A673 (cell line): ENCODE data around the gene ING5.

ENCODE experiments used
- EZH2 ChIP-seq: fragments of 200-600 bp; sonication (generic); IDR thresholded peaks from 2 replicates; pipeline ENCODE4 v1.6.1; 2017; ENCODE audit warnings: borderline replicate concordance, low read depth, mild to moderate bottlenecking, mixed read lengths, antibody characterized with exemption, low read length; ENCODE audit not compliant: poor library complexity, severe bottlenecking
- TF ChIP-seq, protein P1 (sequence below): fragments of 300-800, 200-600 bp; sonication (generic); conservative IDR thresholded peaks from 2 replicates; pipeline ENCODE4 v1.5.1; 2017; ENCODE audit warnings: low read depth, mild to moderate bottlenecking, antibody characterized with exemption, low read length, moderate library complexity, mixed read lengths

DNA sequence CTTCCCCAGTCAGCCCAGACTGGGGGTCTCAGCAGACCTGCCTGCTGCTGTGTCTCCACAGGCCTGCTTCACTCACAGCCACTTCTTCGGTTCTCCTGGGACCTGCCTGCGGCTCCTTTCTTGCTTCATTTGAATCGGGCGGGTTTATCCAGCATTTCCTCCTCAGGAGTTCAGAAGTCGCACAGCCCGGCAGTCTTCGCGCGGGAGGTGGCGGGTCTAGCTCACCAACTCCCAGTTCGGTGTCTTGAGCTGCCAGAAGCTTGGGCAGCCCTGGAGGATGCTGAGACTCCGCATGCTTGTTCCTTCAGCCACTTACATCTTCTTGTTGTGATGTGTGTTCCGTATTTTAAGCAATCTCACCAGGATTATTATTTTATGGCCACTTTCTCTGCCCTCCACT, 43.4 kb downstream of the ING5 start:
- TF ChIP-seq, protein P1, sequence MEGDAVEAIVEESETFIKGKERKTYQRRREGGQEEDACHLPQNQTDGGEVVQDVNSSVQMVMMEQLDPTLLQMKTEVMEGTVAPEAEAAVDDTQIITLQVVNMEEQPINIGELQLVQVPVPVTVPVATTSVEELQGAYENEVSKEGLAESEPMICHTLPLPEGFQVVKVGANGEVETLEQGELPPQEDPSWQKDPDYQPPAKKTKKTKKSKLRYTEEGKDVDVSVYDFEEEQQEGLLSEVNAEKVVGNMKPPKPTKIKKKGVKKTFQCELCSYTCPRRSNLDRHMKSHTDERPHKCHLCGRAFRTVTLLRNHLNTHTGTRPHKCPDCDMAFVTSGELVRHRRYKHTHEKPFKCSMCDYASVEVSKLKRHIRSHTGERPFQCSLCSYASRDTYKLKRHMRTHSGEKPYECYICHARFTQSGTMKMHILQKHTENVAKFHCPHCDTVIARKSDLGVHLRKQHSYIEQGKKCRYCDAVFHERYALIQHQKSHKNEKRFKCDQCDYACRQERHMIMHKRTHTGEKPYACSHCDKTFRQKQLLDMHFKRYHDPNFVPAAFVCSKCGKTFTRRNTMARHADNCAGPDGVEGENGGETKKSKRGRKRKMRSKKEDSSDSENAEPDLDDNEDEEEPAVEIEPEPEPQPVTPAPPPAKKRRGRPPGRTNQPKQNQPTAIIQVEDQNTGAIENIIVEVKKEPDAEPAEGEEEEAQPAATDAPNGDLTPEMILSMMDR: no peak
- TF ChIP-seq EZH2: no peak
